Right lobe of liver (tissue), 4 donors: ENCODE results near the gene RTTN.

Experiments used
- CTCF ChIP-seq, 4 donors: fragments of 200-600 bp in 3 of 4; fragments of 450-650 bp in 1 of 4; IDR thresholded peaks; one replicate each; pipeline versions ENCODE4 v1.5.1 to v1.8.0; 2016 to 2022; ENCODE audit warnings: antibody characterized with exemption in 4 of 4, mild to moderate bottlenecking in 2 of 4
- POLR2A ChIP-seq: fragments of 450-650 bp; IDR thresholded peaks from one replicate; pipeline ENCODE4 v1.6.1; 2017; ENCODE audit warnings: antibody characterized with exemption, mild to moderate bottlenecking
- donor health status: DM: no; HTN: no; CAD: no.
- donor health status: DM: no; HTN: no; CAD: no.
- donor health status: DM: no; HTN: yes; CAD: no.

GRCh38 chr18:70221915-70222278 is 16.4 kb upstream of the RTTN start:
- TF ChIP-seq POLR2A (no peak), CTCF (IDR thresholded peaks at IDR 0.05) (no peak)
